Panc1 (cell line): ENCODE data around the gene NUDT16L1. TPM values are rescaled to one million over a fixed set of nuclear protein-coding genes. Genes with fewer than 3 reads are reported as not detected.
A peak's percentile ranks its signal among the peaks of the same experiment; 100 is the strongest.

ENCODE experiments used
- ATAC-seq: fragments of 200-7000 bp; cut with Tn5 transposase; 2 replicates; pipeline ENCODE4 v1.9.1; 2020; ENCODE audit warnings: mild to moderate bottlenecking, moderate library complexity
- BruUV-seq: library from RNA; stranded (reverse); fragments of 400-500 nt; replicated peaks from 2 replicates; lab custom pipeline; 2021; lab: Mats Ljungman, UMichigan
- CTCF ChIA-PET: fragments of 300-600 bp; sonication (Branson Sonifier 250); formaldehyde crosslinking; loops from one replicate; lab custom pipeline; 2022; ENCODE audit warnings: antibody characterized with exemption; lab: Charles Lee
- POLR2A ChIA-PET: fragments of 300-600 bp; sonication (Branson Sonifier 250); formaldehyde crosslinking; loops from one replicate; lab custom pipeline; 2022; ENCODE audit warnings: antibody characterized with exemption; lab: Charles Lee
- DNase-seq: peaks from one replicate; pipeline ENCODE4 v3.0.0-alpha.2; 2010; ENCODE audit warnings: low read depth, low spot score
- H3K27ac ChIP-seq: 2 replicates; pipeline ENCODE4 v1.5.1; 2011; ENCODE audit warnings: mild to moderate bottlenecking, low read length, inconsistent platforms
- H3K27me3 ChIP-seq: fragments of 200-500 bp; sonication (Bioruptor generic); 2 replicates; pipeline ENCODE4 v1.6.0; 2014; ENCODE audit warnings: low read length, inconsistent platforms; ENCODE audit not compliant: control insufficient read depth, insufficient read depth
- H3K36me3 ChIP-seq: fragments of 200-500 bp; sonication (Bioruptor generic); 2 replicates; pipeline ENCODE4 v1.5.1; 2014; ENCODE audit warnings: inconsistent platforms, mild to moderate bottlenecking, low read length, moderate library complexity; ENCODE audit not compliant: control insufficient read depth, insufficient read depth
- H3K4me1 ChIP-seq: 2 replicates; pipeline ENCODE4 v1.5.1; 2011; ENCODE audit warnings: inconsistent platforms, mild to moderate bottlenecking, low read length, moderate library complexity; ENCODE audit not compliant: control insufficient read depth, insufficient read depth
- H3K4me3 ChIP-seq, 2 experiments: 2 replicates each; pipeline ENCODE4 v1.5.1; 2011 to 2012; ENCODE audit warnings: low read depth in 2 of 2, low read length in 2 of 2, mild to moderate bottlenecking in 2 of 2, inconsistent platforms in 1 of 2, moderate library complexity in 1 of 2
- H3K9me3 ChIP-seq: fragments of 200-500 bp; sonication (Bioruptor generic); 2 replicates; pipeline ENCODE4 v1.5.1; 2014; ENCODE audit warnings: low read depth, mild to moderate bottlenecking, inconsistent platforms, low read length, moderate library complexity; ENCODE audit not compliant: control insufficient read depth, insufficient read depth
- POLR2AphosphoS5 ChIP-seq: IDR thresholded peaks from 2 replicates; pipeline ENCODE4 v1.6.1; 2012; ENCODE audit warnings: mild to moderate bottlenecking, low read depth, low read length, moderate library complexity
- SIN3A ChIP-seq: IDR thresholded peaks from 2 replicates; pipeline ENCODE4 v1.6.1; 2012; ENCODE audit warnings: low read depth, mild to moderate bottlenecking, low read length, moderate library complexity, borderline replicate concordance; ENCODE audit not compliant: insufficient read depth
- TCF7L2 ChIP-seq: IDR thresholded peaks from 2 replicates; pipeline ENCODE4 v1.6.1; 2011; ENCODE audit warnings: mild to moderate bottlenecking, low read depth, low read length, inconsistent platforms
- in situ Hi-C: cut with HindIII; loops from 2 replicates; pipeline ENCODE4 v1.10.0; 2016; ENCODE audit warnings: low sequenced_read_pairs, low pct_unique_long_range_greater_than_20kb
- intact Hi-C: fragments of 100-400 bp; cut with micrococcal nuclease; formaldehyde crosslinking; loops from one replicate; pipeline ENCODE4 v1.10.0; 2022; ENCODE audit not compliant: unreplicated experiment
- total RNA-seq: library from RNA; stranded (reverse); gene quantifications from one replicate; pipeline ENCODE4 v1.2.1, GENCODE V29; 2021; ENCODE audit not compliant: unreplicated experiment
- TF ChIP-seq, protein P1 (sequence below): fragments of 450-650 bp; IDR thresholded peaks from 2 replicates; pipeline ENCODE4 v1.5.1; 2017; ENCODE audit warnings: mild to moderate bottlenecking
- TF ChIP-seq, protein P2 (sequence below), 2 experiments: IDR thresholded peaks; 2 replicates each; pipeline ENCODE4 v1.6.1; 2011 to 2012; ENCODE audit warnings: low read depth in 2 of 2, control low read depth in 1 of 2, low read length in 1 of 2, mild to moderate bottlenecking in 1 of 2, moderate library complexity in 1 of 2; ENCODE audit not compliant: insufficient read depth in 1 of 2

The NUDT16L1 gene
- total RNA-seq, 1 experiment from 2014 or later = 42.9 TPM

DNA sequence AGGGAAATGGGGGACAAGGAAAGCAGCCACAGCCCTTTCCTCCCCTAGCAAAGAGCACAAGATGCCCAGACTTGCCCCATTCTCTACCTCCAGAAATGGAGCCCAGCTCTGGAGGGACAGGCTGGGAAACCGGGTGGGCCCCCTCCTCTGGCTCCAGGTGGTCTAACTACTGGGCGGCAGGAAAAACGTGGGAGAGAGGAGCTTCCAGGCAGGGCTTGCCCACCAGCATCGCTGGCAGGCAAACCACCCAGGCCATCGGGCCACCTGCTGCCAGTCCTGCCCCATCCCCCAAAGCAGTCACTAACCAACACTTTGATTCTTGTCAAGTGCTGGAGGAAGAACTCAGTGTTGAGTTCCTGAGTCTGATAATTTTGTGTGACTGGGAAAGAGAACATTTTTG lies 25.1 kb downstream of the NUDT16L1 start:
- in situ Hi-C loops = no loop called here
- Histone ChIP-seq H3K4me1 (no peaks in the 10 kb centered on the region), H3K27me3 (no peaks in the 10 kb centered on the region), H3K9me3 (no peaks in the 10 kb centered on the region), H3K36me3 (0 out of 2 replicates have a peak, but pooled peaks cover 3% of the 10 kb centered on the region), H3K27ac (no peak overlapping the region), H3K4me3 (no peak overlapping the region)
- intact Hi-C loops = loop anchor here (5.0 kb wide), 1 partner anchor 239 kb away; the partner anchor contains the start of gene SEC14L5
- DNase-seq (no peak), ATAC-seq (no peak)
- BruUV-seq = TSS peak; percentile 27
- TF ChIP-seq, protein P1, sequence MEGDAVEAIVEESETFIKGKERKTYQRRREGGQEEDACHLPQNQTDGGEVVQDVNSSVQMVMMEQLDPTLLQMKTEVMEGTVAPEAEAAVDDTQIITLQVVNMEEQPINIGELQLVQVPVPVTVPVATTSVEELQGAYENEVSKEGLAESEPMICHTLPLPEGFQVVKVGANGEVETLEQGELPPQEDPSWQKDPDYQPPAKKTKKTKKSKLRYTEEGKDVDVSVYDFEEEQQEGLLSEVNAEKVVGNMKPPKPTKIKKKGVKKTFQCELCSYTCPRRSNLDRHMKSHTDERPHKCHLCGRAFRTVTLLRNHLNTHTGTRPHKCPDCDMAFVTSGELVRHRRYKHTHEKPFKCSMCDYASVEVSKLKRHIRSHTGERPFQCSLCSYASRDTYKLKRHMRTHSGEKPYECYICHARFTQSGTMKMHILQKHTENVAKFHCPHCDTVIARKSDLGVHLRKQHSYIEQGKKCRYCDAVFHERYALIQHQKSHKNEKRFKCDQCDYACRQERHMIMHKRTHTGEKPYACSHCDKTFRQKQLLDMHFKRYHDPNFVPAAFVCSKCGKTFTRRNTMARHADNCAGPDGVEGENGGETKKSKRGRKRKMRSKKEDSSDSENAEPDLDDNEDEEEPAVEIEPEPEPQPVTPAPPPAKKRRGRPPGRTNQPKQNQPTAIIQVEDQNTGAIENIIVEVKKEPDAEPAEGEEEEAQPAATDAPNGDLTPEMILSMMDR = no peak
- TF ChIP-seq, protein P2, sequence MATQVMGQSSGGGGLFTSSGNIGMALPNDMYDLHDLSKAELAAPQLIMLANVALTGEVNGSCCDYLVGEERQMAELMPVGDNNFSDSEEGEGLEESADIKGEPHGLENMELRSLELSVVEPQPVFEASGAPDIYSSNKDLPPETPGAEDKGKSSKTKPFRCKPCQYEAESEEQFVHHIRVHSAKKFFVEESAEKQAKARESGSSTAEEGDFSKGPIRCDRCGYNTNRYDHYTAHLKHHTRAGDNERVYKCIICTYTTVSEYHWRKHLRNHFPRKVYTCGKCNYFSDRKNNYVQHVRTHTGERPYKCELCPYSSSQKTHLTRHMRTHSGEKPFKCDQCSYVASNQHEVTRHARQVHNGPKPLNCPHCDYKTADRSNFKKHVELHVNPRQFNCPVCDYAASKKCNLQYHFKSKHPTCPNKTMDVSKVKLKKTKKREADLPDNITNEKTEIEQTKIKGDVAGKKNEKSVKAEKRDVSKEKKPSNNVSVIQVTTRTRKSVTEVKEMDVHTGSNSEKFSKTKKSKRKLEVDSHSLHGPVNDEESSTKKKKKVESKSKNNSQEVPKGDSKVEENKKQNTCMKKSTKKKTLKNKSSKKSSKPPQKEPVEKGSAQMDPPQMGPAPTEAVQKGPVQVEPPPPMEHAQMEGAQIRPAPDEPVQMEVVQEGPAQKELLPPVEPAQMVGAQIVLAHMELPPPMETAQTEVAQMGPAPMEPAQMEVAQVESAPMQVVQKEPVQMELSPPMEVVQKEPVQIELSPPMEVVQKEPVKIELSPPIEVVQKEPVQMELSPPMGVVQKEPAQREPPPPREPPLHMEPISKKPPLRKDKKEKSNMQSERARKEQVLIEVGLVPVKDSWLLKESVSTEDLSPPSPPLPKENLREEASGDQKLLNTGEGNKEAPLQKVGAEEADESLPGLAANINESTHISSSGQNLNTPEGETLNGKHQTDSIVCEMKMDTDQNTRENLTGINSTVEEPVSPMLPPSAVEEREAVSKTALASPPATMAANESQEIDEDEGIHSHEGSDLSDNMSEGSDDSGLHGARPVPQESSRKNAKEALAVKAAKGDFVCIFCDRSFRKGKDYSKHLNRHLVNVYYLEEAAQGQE (IDR thresholded peaks at IDR 0.05; ENCODE audit: insufficient read depth in 1 of 2, low read depth in 2 of 2, low read length in 1 of 2) = no peak
- TF ChIP-seq TCF7L2 (no peak), POLR2AphosphoS5 (no peak), SIN3A (no peak)
- ChIA-PET CTCF (no interaction called here), POLR2A (interaction anchor here (0.5 kb wide), 1 partner anchor 120 kb away, joined by 5 read pairs; no protein-coding TSS in a partner anchor)

DNA sequence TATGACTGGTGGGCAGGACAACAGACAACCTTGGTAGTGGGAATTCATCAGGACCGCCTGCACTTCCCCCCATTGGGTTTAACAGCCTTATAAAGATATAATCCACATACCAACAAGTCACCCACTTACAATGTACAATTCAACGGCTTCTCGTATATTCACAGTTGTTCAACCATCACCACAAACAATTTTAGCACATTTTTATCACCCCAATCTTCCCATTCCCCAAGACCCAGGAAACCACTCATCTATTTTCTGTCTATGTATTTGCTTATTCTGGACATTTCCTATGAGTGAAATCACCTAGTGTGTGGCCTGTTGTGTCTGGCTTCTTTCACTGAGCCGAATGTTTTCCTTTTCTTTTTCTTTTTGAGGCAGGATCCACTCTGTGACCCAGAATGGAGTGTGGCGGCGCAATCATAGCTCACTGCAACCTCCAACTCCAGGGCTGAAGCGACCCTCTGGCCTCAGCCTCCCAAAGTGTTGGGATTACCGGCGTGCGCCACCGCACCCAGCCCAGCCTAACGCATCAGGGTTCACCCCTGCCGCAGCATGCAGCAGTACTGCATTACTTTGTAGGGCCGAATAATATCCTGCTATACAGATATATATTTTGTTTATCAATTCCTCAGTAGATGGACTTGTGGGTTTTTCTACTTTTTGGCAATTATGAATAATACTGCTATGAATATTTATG lies 29.9 kb downstream of the NUDT16L1 start:
- no peak overlapping the region for H3K4me3 ChIP-seq
- H3K36me3 ChIP-seq = peaks cover 15% of the 10 kb centered on the region
- H3K9me3 ChIP-seq = no peaks in the 10 kb centered on the region
- H3K27ac ChIP-seq = no peak overlapping the region
- in situ Hi-C loops = no loop called here
- BruUV-seq = no TSS peak
- no peaks in the 10 kb centered on the region for H3K4me1 ChIP-seq
- POLR2A ChIA-PET = no interaction called here
- intact Hi-C loops = no loop called here
- DNase-seq (no peak), ATAC-seq (no peak)
- TF ChIP-seq TCF7L2 = no peak
- TF ChIP-seq, protein P2 (IDR thresholded peaks at IDR 0.05; ENCODE audit: insufficient read depth in 1 of 2, low read depth in 2 of 2, low read length in 1 of 2) = no peak
- TF ChIP-seq SIN3A = no peak
- TF ChIP-seq, protein P1 = no peak
- TF ChIP-seq POLR2AphosphoS5 = no peak
- no peaks in the 10 kb centered on the region for H3K27me3 ChIP-seq
- CTCF ChIA-PET = no interaction called here
